GM21447 (cell line): ENCODE measurements around the gene SCN11A.

Experiments
- ATAC-seq: cut with Tn5 transposase; IDR thresholded peaks from one replicate; pipeline ENCODE4 v1.9.1; 2021; ENCODE audit not compliant: unreplicated experiment

The SCN11A gene

GRCh38 chr3:39011191-39011736 lies 40.5 kb downstream of the SCN11A start:
- no peak for ATAC-seq

DNA sequence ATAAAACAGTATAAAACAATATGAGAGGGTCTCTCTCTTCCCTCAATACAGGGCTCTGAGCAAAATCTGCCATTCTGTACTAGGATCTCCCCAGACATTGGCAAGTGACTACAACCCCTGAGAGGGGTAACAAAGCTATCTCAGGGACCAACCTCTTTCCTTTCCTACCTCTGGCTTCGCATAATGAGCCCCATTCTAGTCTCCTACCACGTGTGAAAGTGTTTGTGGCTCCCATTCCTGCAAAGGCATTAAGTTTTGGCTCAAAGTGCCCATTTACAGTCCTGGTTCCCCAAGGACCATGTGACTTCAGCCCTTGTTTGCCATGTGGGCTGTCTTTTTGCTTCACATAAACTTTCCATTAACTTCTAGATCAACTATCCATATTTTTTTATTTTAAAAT lies 46.4 kb downstream of the SCN11A start:
- ATAC-seq, result no peak
